ENCODE measurements around the gene SELENOK. TPM values are rescaled to one million over a fixed set of nuclear protein-coding genes. Genes with fewer than 3 reads are reported as not detected.

Gene SELENOK
- total RNA-seq, result 27.9 and 43.5 TPM in 2 replicates

GRCh38 chr3:53891497-53892285 is at the start of gene SELENOK:
Gene SELENOK, minus strand, starts transcription at chr3:53891859.

DNA sequence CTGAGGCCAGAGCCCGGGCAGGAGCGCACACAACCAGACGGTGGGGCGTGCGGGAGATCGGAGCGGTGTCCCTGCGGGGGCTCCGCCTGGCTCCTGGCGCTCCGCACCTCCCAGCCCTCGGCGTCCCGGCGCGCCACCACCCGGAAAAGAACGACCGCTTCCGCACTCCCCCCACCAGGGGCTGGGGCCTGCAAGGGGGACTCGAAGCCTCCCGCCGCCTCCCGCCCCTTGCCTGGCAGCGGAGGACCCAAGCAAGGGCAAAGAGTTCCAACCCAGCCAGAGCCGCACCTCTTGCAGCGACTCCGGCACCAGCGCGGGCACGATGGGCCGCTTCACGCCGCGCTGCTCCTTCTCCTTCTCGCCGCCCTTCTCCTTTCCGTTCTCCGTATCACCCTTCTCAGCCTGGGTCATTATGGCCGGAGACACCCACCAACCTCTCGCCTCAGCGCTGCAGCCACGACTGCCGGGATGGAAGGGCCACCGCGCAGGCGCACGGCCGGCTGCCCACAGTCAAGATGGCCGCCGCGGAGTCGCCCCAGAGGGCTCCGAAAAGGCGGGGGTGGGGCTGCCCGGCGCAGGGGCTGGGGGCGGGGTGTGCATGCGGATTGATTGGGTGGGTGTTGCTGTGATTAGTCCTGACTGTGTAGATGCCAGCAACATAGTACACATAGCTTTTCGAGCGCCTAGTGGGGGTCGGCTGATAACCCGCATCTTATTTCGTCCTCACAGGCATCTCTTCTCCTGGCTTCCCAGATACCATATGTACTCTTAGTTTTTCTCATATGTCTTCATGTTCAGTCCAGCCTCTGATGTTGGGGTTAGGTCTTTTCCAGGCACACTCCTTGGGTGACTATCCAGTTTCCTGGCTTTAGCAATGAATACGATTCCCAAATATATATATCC is 9.7 kb downstream of the SELENOK start, which contains the start of gene ACTR8:
ACTR8 (minus strand) TSS at position 462 of the 903 bp plus-strand sequence; CDS start at position 411, 51 bp downstream.

DNA sequence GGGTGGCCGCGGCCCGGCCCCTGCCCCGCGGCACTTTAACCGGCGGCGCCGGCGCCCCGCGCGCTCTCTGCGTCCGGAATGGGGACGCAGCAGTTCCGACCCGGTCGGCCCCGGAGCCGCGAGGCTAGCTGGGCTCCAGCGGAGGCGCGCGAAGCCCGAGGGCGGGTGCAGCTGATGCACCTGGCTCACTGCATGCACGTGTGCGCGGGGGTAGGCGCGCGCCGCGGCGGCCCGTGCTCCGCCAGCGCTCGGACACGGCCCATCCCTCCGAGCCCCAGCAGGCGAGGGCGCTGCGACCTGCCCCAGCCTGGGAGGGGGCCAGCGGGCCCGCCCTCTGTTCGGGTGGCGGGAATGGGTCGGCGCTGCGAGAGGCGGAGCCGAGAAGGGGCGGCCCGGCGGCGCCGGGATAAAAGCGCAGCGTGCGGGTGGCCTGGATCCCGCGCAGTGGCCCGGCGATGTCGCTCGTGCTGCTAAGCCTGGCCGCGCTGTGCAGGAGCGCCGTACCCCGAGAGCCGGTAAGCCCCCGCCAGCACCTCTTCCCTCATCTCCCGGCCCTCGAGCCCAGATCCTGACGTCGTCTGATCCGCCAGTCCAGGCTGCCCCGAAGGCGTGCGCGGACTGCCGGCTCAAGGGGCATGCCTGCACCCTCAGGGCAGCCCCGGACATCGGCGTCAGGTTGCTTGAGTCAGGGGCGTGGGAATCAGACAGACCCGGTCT is 45.4 kb downstream of the SELENOK start, which contains the start of the genes CHDH and IL17RB:
CHDH (minus strand) TSS at position 286 of the 717 bp plus-strand sequence. CDS start 22,411 bp downstream, outside the sequence.
IL17RB (plus strand) TSS at position 435 of the 717 bp plus-strand sequence; CDS start at position 456, 21 bp downstream.

Other genes starting within 250 kb of the SELENOK start
- under 0.01 TPM in 1 of 2 replicates, not detected in the other for gene CHDH, start 45.4 kb downstream of the SELENOK start, total RNA-seq
- not detected in 2 replicates for gene IL17RB, start 45.3 kb downstream of the SELENOK start, total RNA-seq
- 25.3 and 28.9 TPM in 2 replicates for gene ACTR8, start 9.7 kb downstream of the SELENOK start, total RNA-seq
- gene CACNA2D3, start 230.7 kb upstream of the SELENOK start, total RNA-seq, result not detected in 2 replicates

All from epithelial cell of umbilical artery (primary cell).